SK-N-SH (cell line): ENCODE data around the gene POU2F3. TPM values are rescaled to one million over a fixed set of nuclear protein-coding genes. Genes with fewer than 3 reads are reported as not detected.

Source experiments
- CTCF ChIA-PET: fragments of 300-600, 350-600 bp; formaldehyde crosslinking; extraction: SDS; loops from one replicate; lab custom pipeline; 2021; lab: Yijun Ruan, JAX
- POLR2A ChIA-PET: fragments of 350-600 bp; sonication (Branson Sonifier 250); formaldehyde crosslinking; extraction: SDS; loops from one replicate; lab custom pipeline; 2020; ENCODE audit warnings: antibody characterized with exemption, inconsistent platforms; lab: Yijun Ruan, JAX
- DNase-seq: peaks from one replicate; pipeline ENCODE4 v3.0.0; 2012
- H2AFZ ChIP-seq: fragments of 200-600 bp; sonication (generic); 2 replicates; pipeline ENCODE4 v1.8.1; 2016; ENCODE audit warnings: antibody characterized with exemption, mild to moderate bottlenecking, low read depth
- H3F3A ChIP-seq: fragments of 200-600 bp; sonication (generic); replicated peaks from 2 replicates; pipeline ENCODE3; 2016; ENCODE audit warnings: antibody characterized with exemption, mild to moderate bottlenecking; ENCODE audit not compliant: insufficient read depth
- H3K27ac ChIP-seq, 2 experiments: fragments of 200-500 bp in 1 of 2; fragments of 200-600 bp in 1 of 2; sonication (Bioruptor generic) in 1 of 2; sonication (generic), shearing (Covaris generic) in 1 of 2; 2 replicates each; pipeline versions ENCODE4 v1.5.1 to v1.6.1; 2014 to 2016; ENCODE audit warnings: low read depth in 2 of 2, inconsistent platforms in 1 of 2, low read length in 1 of 2, mild to moderate bottlenecking in 1 of 2, mixed read lengths in 1 of 2
- H3K27me3 ChIP-seq: fragments of 200-600 bp; sonication (generic), shearing (Covaris generic); 2 replicates; pipeline ENCODE4 v1.6.1; 2016; ENCODE audit warnings: mixed run types; ENCODE audit not compliant: insufficient read depth
- H3K36me3 ChIP-seq, 2 experiments: fragments of 200-500 bp in 1 of 2; fragments of 200-600 bp in 1 of 2; sonication (Bioruptor generic) in 1 of 2; sonication (generic) in 1 of 2; replicated peaks in 1 of 2; 2 replicates each; pipeline versions ENCODE3 to v1.5.1; 2014 to 2016; ENCODE audit warnings: low read length in 1 of 2, mild to moderate bottlenecking in 1 of 2; ENCODE audit not compliant: insufficient read depth in 2 of 2, control insufficient read depth in 1 of 2
- H3K4me1 ChIP-seq, 2 experiments: fragments of 200-500 bp in 1 of 2; fragments of 200-600 bp in 1 of 2; sonication (Bioruptor generic) in 1 of 2; sonication (generic), shearing (Covaris generic) in 1 of 2; 2 replicates each; pipeline versions ENCODE4 v1.5.1 to v1.6.1; 2014 to 2016; ENCODE audit warnings: low read depth in 1 of 2, low read length in 1 of 2, mixed run types in 1 of 2; ENCODE audit not compliant: insufficient read depth in 2 of 2, control insufficient read depth in 1 of 2
- H3K4me2 ChIP-seq: fragments of 200-600 bp; sonication (generic), shearing (Covaris generic); 2 replicates; pipeline ENCODE4 v1.6.1; 2017; ENCODE audit warnings: mixed run types
- H3K4me3 ChIP-seq, 2 experiments: fragments of 200-500 bp in 1 of 2; fragments of 200-600 bp in 1 of 2; sonication (Bioruptor generic) in 1 of 2; sonication (generic), shearing (Covaris generic) in 1 of 2; 2 replicates each; pipeline versions ENCODE4 v1.5.1 to v1.8.1; 2014 to 2016; ENCODE audit warnings: low read depth in 2 of 2, inconsistent platforms in 1 of 2, low read length in 1 of 2, mild to moderate bottlenecking in 1 of 2, mixed read lengths in 1 of 2, moderate library complexity in 1 of 2
- H3K79me2 ChIP-seq: fragments of 200-600 bp; sonication (generic); 2 replicates; pipeline ENCODE4 v1.8.1; 2017; ENCODE audit warnings: mild to moderate bottlenecking; ENCODE audit not compliant: insufficient read depth
- H3K9ac ChIP-seq: fragments of 200-600 bp; sonication (generic); 2 replicates; pipeline ENCODE4 v1.6.1; 2017; ENCODE audit warnings: mixed run types
- H3K9me2 ChIP-seq: fragments of 200-600 bp; sonication (generic); 2 replicates; pipeline ENCODE4 v1.6.1; 2017; ENCODE audit warnings: mixed run types
- H3K9me3 ChIP-seq: fragments of 200-600 bp; sonication (generic); 2 replicates; pipeline ENCODE4 v1.6.1; 2017; ENCODE audit warnings: mixed run types, mild to moderate bottlenecking, moderate library complexity
- H4K20me1 ChIP-seq: fragments of 200-600 bp; sonication (generic); 2 replicates; pipeline ENCODE4 v1.6.1; 2017; ENCODE audit warnings: mild to moderate bottlenecking, mixed run types; ENCODE audit not compliant: insufficient read depth
- ELF1 ChIP-seq: IDR thresholded peaks from 2 replicates; pipeline ENCODE4 v1.4.0; 2012
- FOXJ3 ChIP-seq: sonication (generic); formaldehyde crosslinking; IDR thresholded peaks from 2 replicates; pipeline ENCODE4 v1.5.1; 2020; ENCODE audit warnings: mild to moderate bottlenecking, missing genetic modification reagents
- GATA2 ChIP-seq: sonication (generic); formaldehyde crosslinking; IDR thresholded peaks from 2 replicates; pipeline ENCODE4 v1.5.0; 2020; ENCODE audit warnings: mild to moderate bottlenecking, missing genetic modification reagents
- JUND ChIP-seq: IDR thresholded peaks from 2 replicates; pipeline ENCODE4 v1.4.0; 2012
- MEF2A ChIP-seq: IDR thresholded peaks from 2 replicates; pipeline ENCODE4 v1.4.0; 2012; ENCODE audit warnings: low read depth, borderline replicate concordance
- MXI1 ChIP-seq: IDR thresholded peaks from 2 replicates; pipeline ENCODE4 v1.6.1; 2012; ENCODE audit warnings: mild to moderate bottlenecking, low read depth, low read length, improper control_type of control experiment
- NFIC ChIP-seq: IDR thresholded peaks from 2 replicates; pipeline ENCODE4 v1.4.0; 2012; ENCODE audit warnings: borderline replicate concordance
- RAD21 ChIP-seq: IDR thresholded peaks from 2 replicates; pipeline ENCODE4 v1.6.1; 2012; ENCODE audit warnings: mild to moderate bottlenecking, low read length
- RCOR1 ChIP-seq: fragments of 150-350 bp; IDR thresholded peaks from 2 replicates; pipeline ENCODE4 v1.6.1; 2017; ENCODE audit warnings: antibody characterized with exemption, low read length
- SIN3A ChIP-seq: IDR thresholded peaks from 2 replicates; pipeline ENCODE4 v1.6.1; 2012; ENCODE audit warnings: low read depth, mild to moderate bottlenecking, low read length, moderate library complexity, borderline replicate concordance
- TAF1 ChIP-seq: IDR thresholded peaks from 2 replicates; pipeline ENCODE4 v1.6.1; 2012; ENCODE audit warnings: low read depth, mild to moderate bottlenecking, low read length, moderate library complexity, borderline replicate concordance
- TEAD4 ChIP-seq: IDR thresholded peaks from 2 replicates; pipeline ENCODE4 v1.4.0; 2012; ENCODE audit warnings: mild to moderate bottlenecking, borderline replicate concordance; ENCODE audit not compliant: insufficient read depth
- YY1 ChIP-seq: IDR thresholded peaks from 2 replicates; pipeline ENCODE4 v1.4.0; 2012; ENCODE audit warnings: low read depth, mild to moderate bottlenecking
- WGBS: methylation state at CpG from one replicate; pipeline ENCODE4 v1.1.6; 2017; ENCODE audit warnings: low lambda C conversion rate; 5-methylcytosine and 5-hydroxymethylcytosine counted together
- polyA plus RNA-seq, 3 experiments: library from polyadenylated mRNA; depleted of rRNA; stranded (reverse); fragments of >200 nt; gene quantifications; 2 replicates each; pipeline ENCODE4 v1.2.3, GENCODE V29; 2012
- TF ChIP-seq, protein P1 (sequence below): IDR thresholded peaks from 2 replicates; pipeline ENCODE4; 2012
- TF ChIP-seq, protein P2 (sequence below): fragments of 200-600 bp; sonication (generic); IDR thresholded peaks from 2 replicates; pipeline ENCODE4 v1.6.1; 2017; ENCODE audit warnings: antibody characterized with exemption, mild to moderate bottlenecking, moderate library complexity
- TF ChIP-seq, protein P3 (sequence below): IDR thresholded peaks from 2 replicates; pipeline ENCODE4 v1.4.0; 2012; ENCODE audit warnings: low read depth
- TF ChIP-seq, protein P4 (sequence below): IDR thresholded peaks from 2 replicates; pipeline ENCODE4 v1.4.0; 2012; ENCODE audit warnings: low read depth, borderline replicate concordance
- TF ChIP-seq, protein P5 (sequence below): IDR thresholded peaks from 2 replicates; pipeline ENCODE4 v1.6.1; 2012; ENCODE audit warnings: mild to moderate bottlenecking, low read depth, low read length, moderate library complexity
- TF ChIP-seq, protein P6 (sequence below): IDR thresholded peaks from 2 replicates; pipeline ENCODE4 v1.4.0; 2012; ENCODE audit warnings: low read depth, borderline replicate concordance
- TF ChIP-seq, protein P7 (sequence below): fragments of 150-350 bp; IDR thresholded peaks from 2 replicates; pipeline ENCODE4 v1.6.1; 2016; ENCODE audit warnings: mild to moderate bottlenecking, low read depth, low read length

The POU2F3 gene
- polyA plus RNA-seq, 1 of the 3 experiments (the other 2 are of a cell fraction), result 0.02 TPM

DNA sequence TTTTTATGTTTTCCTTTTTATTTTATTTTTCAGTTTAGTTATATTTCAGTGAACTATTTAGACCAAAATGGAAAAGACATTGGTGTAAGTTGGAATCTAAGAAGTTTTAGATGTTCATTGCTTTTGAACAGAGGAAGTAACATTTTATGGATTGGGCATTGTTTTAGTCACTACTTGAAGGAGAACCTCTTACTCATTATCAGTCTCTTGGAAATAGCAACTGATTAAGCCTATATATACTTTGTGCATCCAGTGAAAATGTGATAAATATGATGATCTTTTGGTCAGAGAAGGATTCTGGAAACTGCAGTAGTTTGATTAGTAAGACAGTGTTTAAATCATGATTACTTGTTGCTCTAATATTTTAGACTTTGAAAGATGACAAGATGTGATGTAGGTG, 110.7 kb downstream of the POU2F3 start (continued):
- TF ChIP-seq, protein P1, sequence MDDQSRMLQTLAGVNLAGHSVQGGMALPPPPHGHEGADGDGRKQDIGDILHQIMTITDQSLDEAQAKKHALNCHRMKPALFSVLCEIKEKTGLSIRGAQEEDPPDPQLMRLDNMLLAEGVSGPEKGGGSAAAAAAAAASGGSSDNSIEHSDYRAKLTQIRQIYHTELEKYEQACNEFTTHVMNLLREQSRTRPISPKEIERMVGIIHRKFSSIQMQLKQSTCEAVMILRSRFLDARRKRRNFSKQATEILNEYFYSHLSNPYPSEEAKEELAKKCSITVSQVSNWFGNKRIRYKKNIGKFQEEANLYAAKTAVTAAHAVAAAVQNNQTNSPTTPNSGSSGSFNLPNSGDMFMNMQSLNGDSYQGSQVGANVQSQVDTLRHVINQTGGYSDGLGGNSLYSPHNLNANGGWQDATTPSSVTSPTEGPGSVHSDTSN, result no peak
- no peak for TF ChIP-seq NFIC
- TF ChIP-seq, all 33 proteins: peak for 0

DNA sequence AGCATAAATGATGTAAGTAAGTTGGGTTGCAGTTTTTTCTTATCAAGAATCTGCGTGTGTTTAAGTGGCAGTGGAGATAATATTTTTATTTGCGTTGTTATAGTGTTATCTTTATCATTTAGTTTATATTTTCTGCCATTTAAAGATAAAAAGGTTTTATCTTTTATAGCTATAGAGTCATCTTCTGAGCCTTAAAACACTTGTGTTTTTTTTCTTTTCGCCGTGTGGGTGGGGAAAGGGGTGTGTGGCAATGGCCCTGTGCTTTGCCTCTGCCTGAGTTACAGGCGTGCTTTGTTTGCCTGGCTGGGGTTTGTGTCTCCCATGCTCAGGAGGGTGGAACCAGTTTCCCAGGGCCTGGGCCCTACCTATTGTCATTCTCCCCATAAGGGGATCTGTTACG, 112.5 kb downstream of the POU2F3 start:
- ChIA-PET CTCF (no interaction called here), POLR2A (no interaction called here)
- no peaks in the 10 kb centered on the region for H3K36me3 ChIP-seq
- H3K4me3 ChIP-seq, result no peak overlapping the region
- TF ChIP-seq NFIC (no peak), FOXJ3 (CRISPR knock-in tag) (no peak), GATA2 (CRISPR knock-in tag) (no peak), MEF2A (no peak), TAF1 (no peak), YY1 (no peak), TEAD4 (no peak), ELF1 (no peak), RAD21 (no peak), MXI1 (no peak), SIN3A (no peak), JUND (no peak), RCOR1 (no peak)
- TF ChIP-seq, protein P2, sequence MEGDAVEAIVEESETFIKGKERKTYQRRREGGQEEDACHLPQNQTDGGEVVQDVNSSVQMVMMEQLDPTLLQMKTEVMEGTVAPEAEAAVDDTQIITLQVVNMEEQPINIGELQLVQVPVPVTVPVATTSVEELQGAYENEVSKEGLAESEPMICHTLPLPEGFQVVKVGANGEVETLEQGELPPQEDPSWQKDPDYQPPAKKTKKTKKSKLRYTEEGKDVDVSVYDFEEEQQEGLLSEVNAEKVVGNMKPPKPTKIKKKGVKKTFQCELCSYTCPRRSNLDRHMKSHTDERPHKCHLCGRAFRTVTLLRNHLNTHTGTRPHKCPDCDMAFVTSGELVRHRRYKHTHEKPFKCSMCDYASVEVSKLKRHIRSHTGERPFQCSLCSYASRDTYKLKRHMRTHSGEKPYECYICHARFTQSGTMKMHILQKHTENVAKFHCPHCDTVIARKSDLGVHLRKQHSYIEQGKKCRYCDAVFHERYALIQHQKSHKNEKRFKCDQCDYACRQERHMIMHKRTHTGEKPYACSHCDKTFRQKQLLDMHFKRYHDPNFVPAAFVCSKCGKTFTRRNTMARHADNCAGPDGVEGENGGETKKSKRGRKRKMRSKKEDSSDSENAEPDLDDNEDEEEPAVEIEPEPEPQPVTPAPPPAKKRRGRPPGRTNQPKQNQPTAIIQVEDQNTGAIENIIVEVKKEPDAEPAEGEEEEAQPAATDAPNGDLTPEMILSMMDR, result no peak
- TF ChIP-seq, protein P3, sequence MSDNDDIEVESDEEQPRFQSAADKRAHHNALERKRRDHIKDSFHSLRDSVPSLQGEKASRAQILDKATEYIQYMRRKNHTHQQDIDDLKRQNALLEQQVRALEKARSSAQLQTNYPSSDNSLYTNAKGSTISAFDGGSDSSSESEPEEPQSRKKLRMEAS, result no peak
- TF ChIP-seq, protein P4, sequence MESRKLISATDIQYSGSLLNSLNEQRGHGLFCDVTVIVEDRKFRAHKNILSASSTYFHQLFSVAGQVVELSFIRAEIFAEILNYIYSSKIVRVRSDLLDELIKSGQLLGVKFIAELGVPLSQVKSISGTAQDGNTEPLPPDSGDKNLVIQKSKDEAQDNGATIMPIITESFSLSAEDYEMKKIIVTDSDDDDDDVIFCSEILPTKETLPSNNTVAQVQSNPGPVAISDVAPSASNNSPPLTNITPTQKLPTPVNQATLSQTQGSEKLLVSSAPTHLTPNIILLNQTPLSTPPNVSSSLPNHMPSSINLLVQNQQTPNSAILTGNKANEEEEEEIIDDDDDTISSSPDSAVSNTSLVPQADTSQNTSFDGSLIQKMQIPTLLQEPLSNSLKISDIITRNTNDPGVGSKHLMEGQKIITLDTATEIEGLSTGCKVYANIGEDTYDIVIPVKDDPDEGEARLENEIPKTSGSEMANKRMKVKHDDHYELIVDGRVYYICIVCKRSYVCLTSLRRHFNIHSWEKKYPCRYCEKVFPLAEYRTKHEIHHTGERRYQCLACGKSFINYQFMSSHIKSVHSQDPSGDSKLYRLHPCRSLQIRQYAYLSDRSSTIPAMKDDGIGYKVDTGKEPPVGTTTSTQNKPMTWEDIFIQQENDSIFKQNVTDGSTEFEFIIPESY, result no peak
- TF ChIP-seq, protein P5, sequence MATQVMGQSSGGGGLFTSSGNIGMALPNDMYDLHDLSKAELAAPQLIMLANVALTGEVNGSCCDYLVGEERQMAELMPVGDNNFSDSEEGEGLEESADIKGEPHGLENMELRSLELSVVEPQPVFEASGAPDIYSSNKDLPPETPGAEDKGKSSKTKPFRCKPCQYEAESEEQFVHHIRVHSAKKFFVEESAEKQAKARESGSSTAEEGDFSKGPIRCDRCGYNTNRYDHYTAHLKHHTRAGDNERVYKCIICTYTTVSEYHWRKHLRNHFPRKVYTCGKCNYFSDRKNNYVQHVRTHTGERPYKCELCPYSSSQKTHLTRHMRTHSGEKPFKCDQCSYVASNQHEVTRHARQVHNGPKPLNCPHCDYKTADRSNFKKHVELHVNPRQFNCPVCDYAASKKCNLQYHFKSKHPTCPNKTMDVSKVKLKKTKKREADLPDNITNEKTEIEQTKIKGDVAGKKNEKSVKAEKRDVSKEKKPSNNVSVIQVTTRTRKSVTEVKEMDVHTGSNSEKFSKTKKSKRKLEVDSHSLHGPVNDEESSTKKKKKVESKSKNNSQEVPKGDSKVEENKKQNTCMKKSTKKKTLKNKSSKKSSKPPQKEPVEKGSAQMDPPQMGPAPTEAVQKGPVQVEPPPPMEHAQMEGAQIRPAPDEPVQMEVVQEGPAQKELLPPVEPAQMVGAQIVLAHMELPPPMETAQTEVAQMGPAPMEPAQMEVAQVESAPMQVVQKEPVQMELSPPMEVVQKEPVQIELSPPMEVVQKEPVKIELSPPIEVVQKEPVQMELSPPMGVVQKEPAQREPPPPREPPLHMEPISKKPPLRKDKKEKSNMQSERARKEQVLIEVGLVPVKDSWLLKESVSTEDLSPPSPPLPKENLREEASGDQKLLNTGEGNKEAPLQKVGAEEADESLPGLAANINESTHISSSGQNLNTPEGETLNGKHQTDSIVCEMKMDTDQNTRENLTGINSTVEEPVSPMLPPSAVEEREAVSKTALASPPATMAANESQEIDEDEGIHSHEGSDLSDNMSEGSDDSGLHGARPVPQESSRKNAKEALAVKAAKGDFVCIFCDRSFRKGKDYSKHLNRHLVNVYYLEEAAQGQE, result no peak
- TF ChIP-seq, protein P6, sequence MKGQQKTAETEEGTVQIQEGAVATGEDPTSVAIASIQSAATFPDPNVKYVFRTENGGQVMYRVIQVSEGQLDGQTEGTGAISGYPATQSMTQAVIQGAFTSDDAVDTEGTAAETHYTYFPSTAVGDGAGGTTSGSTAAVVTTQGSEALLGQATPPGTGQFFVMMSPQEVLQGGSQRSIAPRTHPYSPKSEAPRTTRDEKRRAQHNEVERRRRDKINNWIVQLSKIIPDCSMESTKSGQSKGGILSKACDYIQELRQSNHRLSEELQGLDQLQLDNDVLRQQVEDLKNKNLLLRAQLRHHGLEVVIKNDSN, result no peak
- TF ChIP-seq, protein P1, result no peak
- TF ChIP-seq, protein P7, sequence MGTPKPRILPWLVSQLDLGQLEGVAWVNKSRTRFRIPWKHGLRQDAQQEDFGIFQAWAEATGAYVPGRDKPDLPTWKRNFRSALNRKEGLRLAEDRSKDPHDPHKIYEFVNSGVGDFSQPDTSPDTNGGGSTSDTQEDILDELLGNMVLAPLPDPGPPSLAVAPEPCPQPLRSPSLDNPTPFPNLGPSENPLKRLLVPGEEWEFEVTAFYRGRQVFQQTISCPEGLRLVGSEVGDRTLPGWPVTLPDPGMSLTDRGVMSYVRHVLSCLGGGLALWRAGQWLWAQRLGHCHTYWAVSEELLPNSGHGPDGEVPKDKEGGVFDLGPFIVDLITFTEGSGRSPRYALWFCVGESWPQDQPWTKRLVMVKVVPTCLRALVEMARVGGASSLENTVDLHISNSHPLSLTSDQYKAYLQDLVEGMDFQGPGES, result no peak
- peaks cover 6% of the 10 kb centered on the region for H3F3A ChIP-seq
- H2AFZ ChIP-seq, result no peak overlapping the region
- H4K20me1 ChIP-seq, result peaks cover 79% of the 10 kb centered on the region
- no peaks in the 10 kb centered on the region for H3K9me2 ChIP-seq
- H3K9me3 ChIP-seq, result no peaks in the 10 kb centered on the region
- no peak overlapping the region for H3K4me2 ChIP-seq
- WGBS, result 92% methylated on average over 6 of the region's 6 CpGs
- no peak for DNase-seq
- peaks cover 7 to 19% of the 10 kb centered on the region in 2 experiments; a peak in 3 of 4 replicates for H3K4me1 ChIP-seq
- peaks cover 98% of the 10 kb centered on the region for H3K79me2 ChIP-seq
- no peak overlapping the region for H3K27ac ChIP-seq
- H3K9ac ChIP-seq, result no peak overlapping the region
- no peaks in the 10 kb centered on the region for H3K27me3 ChIP-seq
